H9 (cell line): ENCODE results near the gene TMEM106C. TPM values are rescaled to one million over a fixed set of nuclear protein-coding genes. Genes with fewer than 3 reads are reported as not detected.

Source experiments
- DNase-seq: peaks from one replicate; pipeline ENCODE4 v3.0.0-alpha.2; 2017
- H2AFZ ChIP-seq: one replicate; pipeline ENCODE4 v1.6.1; 2013; ENCODE audit warnings: mild to moderate bottlenecking, low read length, control low read depth, moderate library complexity
- H2AK5ac ChIP-seq: 2 replicates; pipeline ENCODE4 v1.6.1; 2013; ENCODE audit warnings: low read length, control low read depth, mixed read lengths; ENCODE audit not compliant: insufficient read length
- H2BK120ac ChIP-seq: one replicate; pipeline ENCODE4 v1.6.1; 2013; ENCODE audit warnings: low read depth, mild to moderate bottlenecking, low read length, control low read depth, inconsistent platforms; ENCODE audit not compliant: poor library complexity, severe bottlenecking
- H2BK12ac ChIP-seq: 2 replicates; pipeline ENCODE4 v1.6.1; 2013; ENCODE audit warnings: low read length, control low read depth, mixed read lengths, low read depth; ENCODE audit not compliant: insufficient read length
- H2BK15ac ChIP-seq: 2 replicates; pipeline ENCODE4 v1.6.1; 2013; ENCODE audit warnings: low read depth, low read length, control low read depth
- H2BK20ac ChIP-seq: one replicate; pipeline ENCODE4 v1.6.1; 2013; ENCODE audit warnings: low read depth, mild to moderate bottlenecking, low read length, control low read depth, inconsistent platforms; ENCODE audit not compliant: poor library complexity, severe bottlenecking
- H2BK5ac ChIP-seq: 2 replicates; pipeline ENCODE4 v1.6.1; 2013; ENCODE audit warnings: low read length, control low read depth, mixed read lengths; ENCODE audit not compliant: insufficient read length
- H3K14ac ChIP-seq: 2 replicates; pipeline ENCODE4 v1.6.1; 2013; ENCODE audit warnings: low read length, control low read depth; ENCODE audit not compliant: insufficient read depth
- H3K18ac ChIP-seq: 2 replicates; pipeline ENCODE4 v1.6.1; 2013; ENCODE audit warnings: low read depth, mild to moderate bottlenecking, mixed read lengths, low read length, control low read depth; ENCODE audit not compliant: insufficient read length
- H3K23ac ChIP-seq: 2 replicates; pipeline ENCODE4 v1.6.1; 2013; ENCODE audit warnings: low read length, control low read depth, mixed read lengths, low read depth; ENCODE audit not compliant: insufficient read length
- H3K23me2 ChIP-seq: 2 replicates; pipeline ENCODE4 v1.6.1; 2013; ENCODE audit warnings: low read depth, mild to moderate bottlenecking, mixed read lengths, low read length, control low read depth; ENCODE audit not compliant: insufficient read length, poor library complexity, severe bottlenecking
- H3K27ac ChIP-seq: 2 replicates; pipeline ENCODE4 v1.5.1; 2013; ENCODE audit warnings: low read length, control low read depth, mixed read lengths, low read depth; ENCODE audit not compliant: insufficient read length
- H3K27me3 ChIP-seq: 2 replicates; pipeline ENCODE4 v1.6.1; 2013; ENCODE audit warnings: low read length, control low read depth, inconsistent platforms; ENCODE audit not compliant: insufficient read depth
- H3K4ac ChIP-seq: 2 replicates; pipeline ENCODE4 v1.6.1; 2013; ENCODE audit warnings: low read depth, mild to moderate bottlenecking, control low read depth, inconsistent platforms, low read length, moderate library complexity
- H3K4me1 ChIP-seq: 2 replicates; pipeline ENCODE4 v1.6.1; 2013; ENCODE audit warnings: low read length, control low read depth, inconsistent platforms; ENCODE audit not compliant: insufficient read depth
- H3K4me2 ChIP-seq: 2 replicates; pipeline ENCODE4 v1.6.1; 2013; ENCODE audit warnings: low read length, control low read depth, mixed read lengths; ENCODE audit not compliant: insufficient read length, insufficient read depth
- H3K56ac ChIP-seq: 2 replicates; pipeline ENCODE4 v1.6.1; 2013; ENCODE audit warnings: low read depth, mild to moderate bottlenecking, mixed read lengths, low read length, control low read depth; ENCODE audit not compliant: insufficient read length
- H3K79me1 ChIP-seq: 2 replicates; pipeline ENCODE4 v1.6.1; 2013; ENCODE audit warnings: low read depth, mild to moderate bottlenecking, moderate library complexity, low read length, control low read depth, inconsistent platforms; ENCODE audit not compliant: insufficient read depth, poor library complexity, severe bottlenecking
- H3K79me2 ChIP-seq: 2 replicates; pipeline ENCODE4 v1.6.1; 2013; ENCODE audit warnings: low read length, control low read depth, inconsistent platforms; ENCODE audit not compliant: insufficient read depth
- H3K9ac ChIP-seq: 2 replicates; pipeline ENCODE4 v1.6.1; 2013; ENCODE audit warnings: low read length, control low read depth, mixed read lengths; ENCODE audit not compliant: insufficient read length; ENCODE audit errors: extremely low read depth
- H3K9me3 ChIP-seq: one replicate; pipeline ENCODE4 v1.6.1; 2013; ENCODE audit warnings: low read depth, low read length, inconsistent platforms; ENCODE audit not compliant: control insufficient read depth
- H3T11ph ChIP-seq: one replicate; pipeline ENCODE4 v1.6.1; 2013; ENCODE audit warnings: mild to moderate bottlenecking, low read length, control low read depth, inconsistent platforms
- H4K20me1 ChIP-seq: one replicate; pipeline ENCODE4 v1.6.1; 2013; ENCODE audit not compliant: control insufficient read depth, insufficient read length, insufficient read depth
- H4K5ac ChIP-seq: 2 replicates; pipeline ENCODE4 v1.6.1; 2013; ENCODE audit warnings: low read depth, mild to moderate bottlenecking, mixed read lengths, low read length, control low read depth; ENCODE audit not compliant: insufficient read length
- H4K8ac ChIP-seq: replicated peaks from 2 replicates; pipeline ENCODE4 v1.6.1; 2013; ENCODE audit warnings: low read length, control low read depth, mixed read lengths, low read depth; ENCODE audit not compliant: insufficient read length
- H4K91ac ChIP-seq: 2 replicates; pipeline ENCODE4 v1.6.1; 2013; ENCODE audit warnings: low read depth, mild to moderate bottlenecking, moderate library complexity, mixed read lengths, low read length, control low read depth; ENCODE audit not compliant: insufficient read length
- H3K27ac Mint-ChIP-seq, 3 experiments: 2 replicates in 2 of 3; 3 replicates in 1 of 3; pipeline ENCODE4 v1.8.0; 2020 to 2021; ENCODE audit warnings: mixed read lengths in 3 of 3, mild to moderate bottlenecking in 1 of 3, moderate library complexity in 1 of 3
- H3K27me3 Mint-ChIP-seq: 2 replicates; pipeline ENCODE4 v1.8.0; 2021; ENCODE audit warnings: low read depth, mild to moderate bottlenecking, moderate library complexity, mixed read lengths
- H3K36me3 Mint-ChIP-seq, 3 experiments: 2 replicates in 2 of 3; 3 replicates in 1 of 3; pipeline ENCODE4 v1.8.0; 2020 to 2021; ENCODE audit warnings: low read depth in 3 of 3, mixed read lengths in 3 of 3; ENCODE audit not compliant: insufficient read depth in 1 of 3
- H3K4me1 Mint-ChIP-seq, 2 experiments: 2 replicates each; pipeline ENCODE4 v1.8.0; 2020; ENCODE audit warnings: mixed read lengths in 2 of 2
- H3K4me3 Mint-ChIP-seq, 2 experiments: 2 replicates in 1 of 2; 3 replicates in 1 of 2; pipeline ENCODE4 v1.8.0; 2020 to 2021; ENCODE audit warnings: mild to moderate bottlenecking in 2 of 2, mixed read lengths in 2 of 2, moderate library complexity in 1 of 2
- H3K9me3 Mint-ChIP-seq, 2 experiments: 2 replicates in 1 of 2; 3 replicates in 1 of 2; pipeline ENCODE4 v1.8.0; 2020; ENCODE audit warnings: mild to moderate bottlenecking in 2 of 2, mixed read lengths in 2 of 2, moderate library complexity in 1 of 2
- WGBS: extraction: QIAGEN DNeasy Blood & Tissue Kit; methylation state at CpG from one replicate; pipeline ENCODE4 v1.1.7; 2013; ENCODE audit warnings: missing lambda C conversion rate, low lambda C conversion rate, mixed read lengths; ENCODE audit not compliant: insufficient read length; ENCODE audit errors: extremely low coverage; 5-methylcytosine and 5-hydroxymethylcytosine counted together
- total RNA-seq: library from RNA; stranded (reverse); gene quantifications from 2 replicates; pipeline ENCODE4 v1.2.1, GENCODE V29; 2021
- TF ChIP-seq, protein P1 (sequence below): fragments of 200-600 bp; sonication (generic); conservative IDR thresholded peaks from 3 replicates; pipeline ENCODE4 v1.8.0; 2021; ENCODE audit warnings: antibody characterized with exemption, mild to moderate bottlenecking

TMEM106C gene
- total RNA-seq, 1 experiment from 2014 or later, result 43.7 TPM

DNA sequence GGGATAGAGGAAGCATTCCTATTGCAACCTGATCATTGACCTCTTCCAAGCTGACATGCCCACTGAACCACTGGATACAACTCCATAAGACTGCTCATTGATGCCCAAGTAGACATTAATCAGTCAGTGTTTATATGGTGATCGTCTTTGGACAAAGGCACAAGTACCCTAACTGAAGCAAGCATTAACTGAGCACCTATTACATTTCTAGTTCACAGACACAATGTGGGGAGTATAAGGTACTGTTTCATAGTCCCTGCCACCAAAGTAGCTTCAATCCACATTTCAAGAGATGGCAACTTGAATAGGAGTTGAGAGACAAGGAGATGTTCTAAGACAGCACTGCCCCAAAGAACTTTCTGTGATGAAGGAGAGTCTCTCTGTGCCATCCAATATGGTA is 51.7 kb downstream of the TMEM106C start:
- H3K18ac ChIP-seq, result no peak overlapping the region
- no peak overlapping the region for H3K23ac ChIP-seq
- H3K36me3 Mint-ChIP-seq, result no peaks in the 10 kb centered on the region
- H3K79me1 ChIP-seq, result no peaks in the 10 kb centered on the region
- H3K79me2 ChIP-seq, result no peaks in the 10 kb centered on the region
- H4K91ac ChIP-seq, result no peak overlapping the region
- H3K56ac ChIP-seq, result no peak overlapping the region
- H3K23me2 ChIP-seq, result no peaks in the 10 kb centered on the region
- DNase-seq, result no peak
- no peaks in the 10 kb centered on the region for H4K20me1 ChIP-seq
- no peak overlapping the region for H3T11ph ChIP-seq
- H2BK20ac ChIP-seq, result no peak overlapping the region
- H3K4me2 ChIP-seq, result no peak overlapping the region
- H3K4ac ChIP-seq, result no peak overlapping the region
- H3K9me3 ChIP-seq, result no peaks in the 10 kb centered on the region
- no peak overlapping the region for H4K5ac ChIP-seq
- no peak overlapping the region for H2AK5ac ChIP-seq
- H3K4me1 Mint-ChIP-seq, result 0 out of 4 replicates have a peak, but pooled peaks cover 0 to 3% of the 10 kb centered on the region in 2 experiments
- no peak overlapping the region for H3K14ac ChIP-seq
- no peak overlapping the region for H3K4me3 Mint-ChIP-seq
- H2BK120ac ChIP-seq, result no peak overlapping the region
- no peaks in the 10 kb centered on the region; a peak in 1 of 5 replicates for H3K9me3 Mint-ChIP-seq
- peaks cover 92% of the 10 kb centered on the region for H3K27me3 ChIP-seq
- peaks cover 100% of the 10 kb centered on the region for H3K27me3 Mint-ChIP-seq
- WGBS, result no CpG with 5 or more reads among the region's 1 CpG
- H3K27ac Mint-ChIP-seq, result no peak overlapping the region
- no peak overlapping the region for H2BK5ac ChIP-seq
- TF ChIP-seq, protein P1, sequence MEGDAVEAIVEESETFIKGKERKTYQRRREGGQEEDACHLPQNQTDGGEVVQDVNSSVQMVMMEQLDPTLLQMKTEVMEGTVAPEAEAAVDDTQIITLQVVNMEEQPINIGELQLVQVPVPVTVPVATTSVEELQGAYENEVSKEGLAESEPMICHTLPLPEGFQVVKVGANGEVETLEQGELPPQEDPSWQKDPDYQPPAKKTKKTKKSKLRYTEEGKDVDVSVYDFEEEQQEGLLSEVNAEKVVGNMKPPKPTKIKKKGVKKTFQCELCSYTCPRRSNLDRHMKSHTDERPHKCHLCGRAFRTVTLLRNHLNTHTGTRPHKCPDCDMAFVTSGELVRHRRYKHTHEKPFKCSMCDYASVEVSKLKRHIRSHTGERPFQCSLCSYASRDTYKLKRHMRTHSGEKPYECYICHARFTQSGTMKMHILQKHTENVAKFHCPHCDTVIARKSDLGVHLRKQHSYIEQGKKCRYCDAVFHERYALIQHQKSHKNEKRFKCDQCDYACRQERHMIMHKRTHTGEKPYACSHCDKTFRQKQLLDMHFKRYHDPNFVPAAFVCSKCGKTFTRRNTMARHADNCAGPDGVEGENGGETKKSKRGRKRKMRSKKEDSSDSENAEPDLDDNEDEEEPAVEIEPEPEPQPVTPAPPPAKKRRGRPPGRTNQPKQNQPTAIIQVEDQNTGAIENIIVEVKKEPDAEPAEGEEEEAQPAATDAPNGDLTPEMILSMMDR, result no peak
- H2BK12ac ChIP-seq, result no peak overlapping the region
- H3K9ac ChIP-seq, result no peak overlapping the region
- no peak overlapping the region for H3K27ac ChIP-seq
- H2BK15ac ChIP-seq, result no peak overlapping the region
- H2AFZ ChIP-seq, result no peak overlapping the region
- H4K8ac ChIP-seq, result no peak overlapping the region
- no peaks in the 10 kb centered on the region for H3K4me1 ChIP-seq
